Kidney (tissue), 14 donors: ENCODE measurements around the gene EXD2. TPM values are rescaled to one million over a fixed set of nuclear protein-coding genes. Genes with fewer than 3 reads are reported as not detected.

Experiments used
- DNase-seq, 5 donors: peaks; one replicate each; pipeline ENCODE4 v3.0.0-alpha.2; 2013 to 2020
- FAIRE-seq: peaks from 2 replicates; lab custom pipeline; 2012; peaks lifted over from hg19 to GRCh38; lab: Jason Lieb, UNC
- H3K27ac ChIP-seq, 2 donors: one replicate each; pipeline ENCODE4 v1.7.0; 2013; ENCODE audit warnings: low read depth in 2 of 2, low read length in 2 of 2, inconsistent platforms in 1 of 2
- H3K27me3 ChIP-seq: one replicate; pipeline ENCODE4 v1.7.1; 2013; ENCODE audit warnings: low read length, inconsistent platforms; ENCODE audit not compliant: control insufficient read depth, insufficient read depth
- H3K36me3 ChIP-seq, 3 donors: one replicate each; pipeline versions ENCODE4 v1.7.0 to v1.7.1; 2013; ENCODE audit warnings: low read length in 3 of 3, control low read depth in 1 of 3, inconsistent platforms in 1 of 3; ENCODE audit not compliant: insufficient read depth in 3 of 3, control insufficient read depth in 2 of 3
- H3K4me1 ChIP-seq, 3 donors: one replicate each; pipeline versions ENCODE4 v1.7.0 to v1.7.1; 2013; ENCODE audit warnings: low read length in 3 of 3, inconsistent platforms in 1 of 3, low read depth in 1 of 3; ENCODE audit not compliant: control insufficient read depth in 2 of 3, insufficient read depth in 2 of 3
- H3K4me3 ChIP-seq, 3 donors: one replicate each; pipeline versions ENCODE4 v1.7.0 to v1.8.1; 2013; ENCODE audit warnings: low read length in 3 of 3, control low read depth in 1 of 3, inconsistent platforms in 1 of 3
- H3K9ac ChIP-seq, 3 donors: one replicate each; pipeline versions ENCODE4 v1.7.0 to v1.7.1; 2013; ENCODE audit warnings: low read length in 3 of 3, control low read depth in 1 of 3, inconsistent platforms in 1 of 3
- H3K9me3 ChIP-seq, 3 donors: one replicate each; pipeline versions ENCODE4 v1.7.0 to v1.7.1; 2013; ENCODE audit warnings: low read length in 3 of 3, control low read depth in 1 of 3, inconsistent platforms in 1 of 3; ENCODE audit not compliant: control insufficient read depth in 2 of 3, insufficient read depth in 1 of 3
- intact Hi-C: fragments of 100-400 bp; cut with DNase I; formaldehyde crosslinking; loops from one replicate; pipeline ENCODE4 v1.11.1; 2022
- polyA plus RNA-seq: library from polyadenylated mRNA; stranded (reverse); fragments of 350-450 nt; fragmentation: Illumina TruSeq; extraction: RNeasy Lipid Tissue Mini Kit (QIAGEN cat#74804); gene quantifications from one replicate; pipeline ENCODE4 v1.2.3, GENCODE V29; 2014; ENCODE audit warnings: low read depth, low replicate concordance; ENCODE audit not compliant: insufficient read depth
- total RNA-seq: library from RNA; stranded (reverse); fragmentation: NEBNext Ultra II Directional; extraction: Animal tissue kit (Norgen Biotek cat#: 25700); gene quantifications from one replicate; pipeline ENCODE4 v1.2.1, GENCODE V29; 2021
- TF ChIP-seq, protein P1 (sequence below): IDR thresholded peaks from 3 replicates; pipeline ENCODE4 v1.5.1; 2012; ENCODE audit warnings: mild to moderate bottlenecking, moderate library complexity, borderline replicate concordance; ENCODE audit not compliant: insufficient read depth; ENCODE audit errors: extremely low read depth
- donor health status: control.
- donor health status: control.
- donor health status: control.
- donor health status: control.
- donor health status: control.
- donor health status: DM: yes; HTN: yes; CAD: no.
- donor health status: Normal renal cell carcinoma (clear cell type).

EXD2 gene
- total and polyA plus RNA-seq, 2 donors from 2014 or later: 13.7 to 24.5 TPM

- H3K27me3 ChIP-seq: peaks cover 7% of the 10 kb centered on the region
Observed at GRCh38 chr14:69260861-69261564, 69.7 kb downstream of the EXD2 start.

DNA sequence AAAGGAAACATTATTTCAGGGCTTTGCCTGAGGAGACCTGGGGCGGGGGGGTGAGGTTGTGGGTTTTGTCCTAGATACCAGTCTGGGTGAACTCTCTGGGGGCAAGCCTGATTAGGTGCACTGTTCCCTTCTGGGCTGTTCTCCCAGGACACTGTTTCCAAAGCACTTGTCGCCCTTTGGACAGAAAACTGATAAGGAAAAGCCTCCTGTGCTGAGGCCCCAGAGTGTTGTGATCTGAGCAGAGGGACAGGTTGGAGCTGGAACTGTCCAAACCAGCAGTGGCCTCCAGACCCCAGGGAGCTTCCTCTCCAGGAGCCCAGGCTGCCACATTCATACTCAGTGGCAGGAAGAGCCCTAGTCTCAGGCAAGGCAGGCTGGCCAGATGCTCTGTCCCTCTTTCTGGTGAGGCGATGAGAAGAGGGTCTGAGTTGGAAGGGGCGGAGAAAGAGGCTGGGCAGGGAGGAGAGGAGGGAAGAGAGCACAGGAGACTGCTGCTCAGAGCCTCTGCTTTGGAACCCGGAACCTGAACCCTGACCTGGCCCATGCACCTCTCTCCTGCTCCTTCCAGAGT, 70.5 kb downstream of the EXD2 start:
- no peaks in the 10 kb centered on the region for H3K9me3 ChIP-seq
- DNase-seq: no peak
- FAIRE-seq: no peak
- H3K4me1 ChIP-seq: peaks cover 0 to 4% (median 0%) of the 10 kb centered on the region in 3 donors
- no peak overlapping the region for H3K27ac ChIP-seq
- H3K4me3 ChIP-seq: peak overlapping the region in 1 of 3 donors; percentile 55
- intact Hi-C loops: no loop called here
- no peaks in the 10 kb centered on the region for H3K36me3 ChIP-seq
- peak overlapping the region in 1 of 3 donors; percentile 26 for H3K9ac ChIP-seq
- H3K27me3 ChIP-seq: peaks cover 7% of the 10 kb centered on the region
- TF ChIP-seq, protein P1, sequence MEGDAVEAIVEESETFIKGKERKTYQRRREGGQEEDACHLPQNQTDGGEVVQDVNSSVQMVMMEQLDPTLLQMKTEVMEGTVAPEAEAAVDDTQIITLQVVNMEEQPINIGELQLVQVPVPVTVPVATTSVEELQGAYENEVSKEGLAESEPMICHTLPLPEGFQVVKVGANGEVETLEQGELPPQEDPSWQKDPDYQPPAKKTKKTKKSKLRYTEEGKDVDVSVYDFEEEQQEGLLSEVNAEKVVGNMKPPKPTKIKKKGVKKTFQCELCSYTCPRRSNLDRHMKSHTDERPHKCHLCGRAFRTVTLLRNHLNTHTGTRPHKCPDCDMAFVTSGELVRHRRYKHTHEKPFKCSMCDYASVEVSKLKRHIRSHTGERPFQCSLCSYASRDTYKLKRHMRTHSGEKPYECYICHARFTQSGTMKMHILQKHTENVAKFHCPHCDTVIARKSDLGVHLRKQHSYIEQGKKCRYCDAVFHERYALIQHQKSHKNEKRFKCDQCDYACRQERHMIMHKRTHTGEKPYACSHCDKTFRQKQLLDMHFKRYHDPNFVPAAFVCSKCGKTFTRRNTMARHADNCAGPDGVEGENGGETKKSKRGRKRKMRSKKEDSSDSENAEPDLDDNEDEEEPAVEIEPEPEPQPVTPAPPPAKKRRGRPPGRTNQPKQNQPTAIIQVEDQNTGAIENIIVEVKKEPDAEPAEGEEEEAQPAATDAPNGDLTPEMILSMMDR: no peak

More at GRCh38 chr14:69260861-69261564, 69.7 kb downstream of the EXD2 start:
- no peak for FAIRE-seq
- Histone ChIP-seq H3K9me3 (no peaks in the 10 kb centered on the region), H3K9ac (peak overlapping the region in 1 of 3 donors; percentile 26), H3K4me1 (peaks cover 0 to 4% (median 0%) of the 10 kb centered on the region in 3 donors), H3K36me3 (no peaks in the 10 kb centered on the region), H3K4me3 (peak overlapping the region in 1 of 3 donors; percentile 55), H3K27ac (no peak overlapping the region)
- TF ChIP-seq, protein P1: peak; percentile 44
- intact Hi-C loops: no loop called here
- DNase-seq: peak; percentile 43 to 77 (median 62)

- H3K27ac ChIP-seq: no peak overlapping the region
- intact Hi-C loops: no loop called here
- no peaks in the 10 kb centered on the region for H3K36me3 ChIP-seq
- no peak for DNase-seq
- FAIRE-seq: no peak
- H3K9ac ChIP-seq: no peak overlapping the region
- no peak overlapping the region for H3K4me3 ChIP-seq
- H3K9me3 ChIP-seq: no peaks in the 10 kb centered on the region
- peaks cover 7% of the 10 kb centered on the region for H3K27me3 ChIP-seq
- TF ChIP-seq, protein P1: no peak
- H3K4me1 ChIP-seq: peaks cover 0 to 4% (median 0%) of the 10 kb centered on the region in 3 donors
Observed at GRCh38 chr14:69262516-69262915, 71.2 kb downstream of the EXD2 start.
